ENCODE results near the gene JUP.

Gene JUP

DNA sequence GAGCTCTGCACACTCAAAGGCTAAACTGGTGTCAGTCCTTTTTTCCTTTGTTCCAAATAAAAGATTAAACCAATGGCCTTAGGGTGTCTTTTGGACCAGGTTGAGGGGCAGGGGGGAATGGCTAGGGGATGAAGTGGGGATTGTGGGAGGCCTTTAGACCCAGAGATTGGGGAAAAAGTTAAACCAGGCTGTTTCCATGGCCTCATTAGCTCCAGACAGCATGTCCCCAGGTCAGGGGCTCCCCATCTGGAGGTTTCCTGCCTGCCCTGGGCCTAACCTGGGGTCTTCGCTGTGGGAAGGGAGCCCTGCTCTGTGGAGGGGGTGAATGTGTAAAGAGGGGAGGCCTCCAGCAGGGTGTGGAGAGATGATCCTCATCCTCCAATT, 36.6 kb upstream of the JUP start:
- DNase-seq = no peak
- peaks cover 9% of the 10 kb centered on the region for H3K27me3 ChIP-seq (replicated peaks; ENCODE audit: insufficient read depth, low read length)
- H3K27ac ChIP-seq (ENCODE audit: low read length) = no peak overlapping the region
- H2AFZ ChIP-seq (ENCODE audit: low read length) = no peak overlapping the region
- no peak overlapping the region for H3K9ac ChIP-seq (ENCODE audit: low read length)
- H3K79me2 ChIP-seq (ENCODE audit: low read length) = no peaks in the 10 kb centered on the region
- no peaks in the 10 kb centered on the region for H3F3A ChIP-seq (ENCODE audit: insufficient read depth, low read length)
- no peaks in the 10 kb centered on the region for H3K9me2 ChIP-seq (replicated peaks; ENCODE audit: insufficient read depth, low read length)
- no peak overlapping the region for H3K4me3 ChIP-seq (ENCODE audit: low read length)
- TF ChIP-seq EZH2 (optimal IDR thresholded peaks at IDR 0.05; ENCODE audit: low read depth, low read length) (no peak), EZH2phosphoT487 (IDR thresholded peaks at IDR 0.05; ENCODE audit: low read length) (no peak)
- TF ChIP-seq, protein P1, sequence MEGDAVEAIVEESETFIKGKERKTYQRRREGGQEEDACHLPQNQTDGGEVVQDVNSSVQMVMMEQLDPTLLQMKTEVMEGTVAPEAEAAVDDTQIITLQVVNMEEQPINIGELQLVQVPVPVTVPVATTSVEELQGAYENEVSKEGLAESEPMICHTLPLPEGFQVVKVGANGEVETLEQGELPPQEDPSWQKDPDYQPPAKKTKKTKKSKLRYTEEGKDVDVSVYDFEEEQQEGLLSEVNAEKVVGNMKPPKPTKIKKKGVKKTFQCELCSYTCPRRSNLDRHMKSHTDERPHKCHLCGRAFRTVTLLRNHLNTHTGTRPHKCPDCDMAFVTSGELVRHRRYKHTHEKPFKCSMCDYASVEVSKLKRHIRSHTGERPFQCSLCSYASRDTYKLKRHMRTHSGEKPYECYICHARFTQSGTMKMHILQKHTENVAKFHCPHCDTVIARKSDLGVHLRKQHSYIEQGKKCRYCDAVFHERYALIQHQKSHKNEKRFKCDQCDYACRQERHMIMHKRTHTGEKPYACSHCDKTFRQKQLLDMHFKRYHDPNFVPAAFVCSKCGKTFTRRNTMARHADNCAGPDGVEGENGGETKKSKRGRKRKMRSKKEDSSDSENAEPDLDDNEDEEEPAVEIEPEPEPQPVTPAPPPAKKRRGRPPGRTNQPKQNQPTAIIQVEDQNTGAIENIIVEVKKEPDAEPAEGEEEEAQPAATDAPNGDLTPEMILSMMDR (IDR thresholded peaks at IDR 0.05; ENCODE audit: low read length) = no peak
- H3K9me3 ChIP-seq (replicated peaks; ENCODE audit: insufficient read depth, low read length) = no peaks in the 10 kb centered on the region
- H3K36me3 ChIP-seq (replicated peaks; ENCODE audit: insufficient read depth, low read length) = no peaks in the 10 kb centered on the region
- H3K4me2 ChIP-seq (ENCODE audit: low read depth, low read length) = no peak overlapping the region
- H3K4me1 ChIP-seq (ENCODE audit: low read length) = no peaks in the 10 kb centered on the region
- no peaks in the 10 kb centered on the region for H4K20me1 ChIP-seq (ENCODE audit: insufficient read depth, low read length)

DNA sequence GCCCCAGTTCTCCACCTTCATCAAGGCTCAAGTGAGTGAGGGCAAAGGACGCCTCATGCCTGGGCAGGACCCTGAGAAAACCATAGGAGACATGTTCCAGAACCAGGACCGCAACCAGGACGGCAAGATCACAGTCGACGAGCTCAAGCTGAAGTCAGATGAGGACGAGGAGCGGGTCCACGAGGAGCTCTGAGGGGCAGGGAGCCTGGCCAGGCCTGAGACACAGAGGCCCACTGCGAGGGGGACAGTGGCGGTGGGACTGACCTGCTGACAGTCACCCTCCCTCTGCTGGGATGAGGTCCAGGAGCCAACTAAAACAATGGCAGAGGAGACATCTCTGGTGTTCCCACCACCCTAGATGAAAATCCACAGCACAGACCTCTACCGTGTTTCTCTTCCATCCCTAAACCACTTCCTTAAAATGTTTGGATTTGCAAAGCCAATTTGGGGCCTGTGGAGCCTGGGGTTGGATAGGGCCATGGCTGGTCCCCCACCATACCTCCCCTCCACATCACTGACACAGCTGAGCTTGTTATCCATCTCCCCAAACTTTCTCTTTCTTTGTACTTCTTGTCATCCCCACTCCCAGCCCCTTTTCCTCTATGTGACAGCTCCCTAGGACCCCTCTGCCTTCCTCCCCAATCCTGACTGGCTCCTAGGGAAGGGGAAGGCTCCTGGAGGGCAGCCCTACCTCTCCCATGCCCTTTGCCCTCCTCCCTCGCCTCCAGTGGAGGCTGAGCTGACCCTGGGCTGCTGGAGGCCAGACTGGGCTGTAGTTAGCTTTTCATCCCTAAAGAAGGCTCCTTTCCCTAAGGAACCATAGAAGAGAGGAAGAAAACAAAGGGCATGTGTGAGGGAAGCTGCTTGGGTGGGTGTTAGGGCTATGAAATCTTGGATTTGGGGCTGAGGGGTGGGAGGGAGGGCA, 36.0 kb upstream of the JUP start:
- Histone ChIP-seq H3K9me3 (replicated peaks; ENCODE audit: insufficient read depth, low read length) (no peaks in the 10 kb centered on the region), H3F3A (ENCODE audit: insufficient read depth, low read length) (no peaks in the 10 kb centered on the region), H3K4me1 (ENCODE audit: low read length) (no peaks in the 10 kb centered on the region), H3K79me2 (ENCODE audit: low read length) (no peaks in the 10 kb centered on the region), H3K4me3 (ENCODE audit: low read length) (no peak overlapping the region), H3K9ac (ENCODE audit: low read length) (no peak overlapping the region), H3K4me2 (ENCODE audit: low read depth, low read length) (no peak overlapping the region), H2AFZ (ENCODE audit: low read length) (no peak overlapping the region), H3K36me3 (replicated peaks; ENCODE audit: insufficient read depth, low read length) (no peaks in the 10 kb centered on the region), H3K9me2 (replicated peaks; ENCODE audit: insufficient read depth, low read length) (no peaks in the 10 kb centered on the region), H3K27me3 (replicated peaks; ENCODE audit: insufficient read depth, low read length) (peaks cover 9% of the 10 kb centered on the region), H3K27ac (ENCODE audit: low read length) (no peak overlapping the region), H4K20me1 (ENCODE audit: insufficient read depth, low read length) (no peaks in the 10 kb centered on the region)
- no peak for DNase-seq
- TF ChIP-seq EZH2phosphoT487 (IDR thresholded peaks at IDR 0.05; ENCODE audit: low read length) (no peak), EZH2 (optimal IDR thresholded peaks at IDR 0.05; ENCODE audit: low read depth, low read length) (no peak)
- TF ChIP-seq, protein P1 (IDR thresholded peaks at IDR 0.05; ENCODE audit: low read length) = no peak

DNA sequence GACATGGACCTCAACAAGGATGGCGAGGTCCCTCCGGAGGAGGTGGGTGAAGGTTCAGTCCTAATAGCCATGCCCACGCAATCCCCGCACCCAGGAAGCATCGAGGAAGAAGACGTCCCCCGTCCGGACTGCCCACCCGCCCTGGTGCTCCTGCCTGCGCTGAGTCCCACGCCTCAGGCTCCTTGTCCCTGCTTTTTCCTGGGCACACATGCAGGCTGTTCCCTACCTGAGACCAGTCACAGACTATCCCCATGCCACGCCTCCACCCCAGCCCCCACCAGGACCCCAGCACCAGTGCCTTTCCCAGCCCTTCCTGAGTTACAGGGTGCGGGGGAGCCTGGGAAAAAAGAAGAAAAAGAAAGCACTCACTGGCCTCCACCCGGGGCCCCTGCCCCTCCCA, 35.3 kb upstream of the JUP start:
- H3K9me2 ChIP-seq (replicated peaks; ENCODE audit: insufficient read depth, low read length) = no peaks in the 10 kb centered on the region
- H3F3A ChIP-seq (ENCODE audit: insufficient read depth, low read length) = no peaks in the 10 kb centered on the region
- H3K9me3 ChIP-seq (replicated peaks; ENCODE audit: insufficient read depth, low read length) = no peaks in the 10 kb centered on the region
- no peak for DNase-seq
- no peak overlapping the region for H3K4me3 ChIP-seq (ENCODE audit: low read length)
- H2AFZ ChIP-seq (ENCODE audit: low read length) = no peak overlapping the region
- no peak overlapping the region for H3K9ac ChIP-seq (ENCODE audit: low read length)
- TF ChIP-seq, protein P1 (IDR thresholded peaks at IDR 0.05; ENCODE audit: low read length) = no peak
- no peak for TF ChIP-seq EZH2 (optimal IDR thresholded peaks at IDR 0.05; ENCODE audit: low read depth, low read length)
- TF ChIP-seq EZH2phosphoT487 (IDR thresholded peaks at IDR 0.05; ENCODE audit: low read length) = no peak
- H3K79me2 ChIP-seq (ENCODE audit: low read length) = no peaks in the 10 kb centered on the region
- no peaks in the 10 kb centered on the region for H4K20me1 ChIP-seq (ENCODE audit: insufficient read depth, low read length)
- H3K27ac ChIP-seq (ENCODE audit: low read length) = no peak overlapping the region
- H3K4me2 ChIP-seq (ENCODE audit: low read depth, low read length) = no peak overlapping the region
- peaks cover 9% of the 10 kb centered on the region for H3K27me3 ChIP-seq (replicated peaks; ENCODE audit: insufficient read depth, low read length)
- no peaks in the 10 kb centered on the region for H3K4me1 ChIP-seq (ENCODE audit: low read length)
- no peaks in the 10 kb centered on the region for H3K36me3 ChIP-seq (replicated peaks; ENCODE audit: insufficient read depth, low read length)
